Body of pancreas (tissue), 4 donors: ENCODE measurements around the gene KRTDAP. TPM values are rescaled to one million over a fixed set of nuclear protein-coding genes. Genes with fewer than 3 reads are reported as not detected.

Experiments
- ATAC-seq: fragments of 150-250 bp; one replicate; pipeline ENCODE4 v1.9.1; 2016
- DNase-seq, 4 donors: peaks; one replicate each; pipeline ENCODE4 v3.0.0-alpha.2; 2019
- H3K27ac ChIP-seq, 4 donors: fragments of 200-600 bp; sonication (generic); 1 replicate in 3 of 4; 2 replicates in 1 of 4; pipeline versions ENCODE4 v1.5.1 to v1.6.1; 2016 to 2019; ENCODE audit warnings: mild to moderate bottlenecking in 1 of 4, mixed read lengths in 1 of 4, moderate library complexity in 1 of 4
- H3K27me3 ChIP-seq, 2 donors: fragments of 200-600 bp; sonication (generic); one replicate each; pipeline ENCODE4 v1.6.0; 2016; ENCODE audit warnings: mild to moderate bottlenecking in 1 of 2
- H3K36me3 ChIP-seq, 2 donors: fragments of 200-600 bp; sonication (generic); replicated peaks in 1 of 2; 2 replicates each; pipeline ENCODE4 v1.5.1; 2016; ENCODE audit warnings: low read depth in 2 of 2; ENCODE audit not compliant: insufficient read depth in 1 of 2
- H3K4me1 ChIP-seq: fragments of 200-600 bp; sonication (generic); one replicate; pipeline ENCODE4 v1.6.0; 2016
- H3K4me3 ChIP-seq, 2 donors: fragments of 200-600 bp; sonication (generic); 1 replicate in 1 of 2; 2 replicates in 1 of 2; pipeline ENCODE4 v1.5.1; 2016 to 2019
- H3K9me3 ChIP-seq, 3 donors: fragments of 200-600 bp; sonication (generic); 1 replicate in 2 of 3; 2 replicates in 1 of 3; pipeline ENCODE4 v1.5.1; 2016
- CTCF ChIP-seq, 7 experiments: fragments of 450-650 bp in 4 of 7; fragments of 200-600 bp in 3 of 7; sonication (generic) in 3 of 7; IDR thresholded peaks; one replicate each; pipeline ENCODE4 v1.5.1; 2016 to 2019; ENCODE audit warnings: antibody characterized with exemption in 7 of 7
- POLR2A ChIP-seq, 3 donors: fragments of 450-650 bp; IDR thresholded peaks; one replicate each; pipeline ENCODE4 v1.6.1; 2016; ENCODE audit warnings: antibody characterized with exemption in 3 of 3, mild to moderate bottlenecking in 2 of 3
- whole genome bisulfite sequencing, 2 donors: methylation state at CpG; one replicate each; pipeline ENCODE4 v1.1.5; 2017; 5-methylcytosine and 5-hydroxymethylcytosine counted together
- intact Hi-C: fragments of 100-400 bp; cut with DNase I; formaldehyde crosslinking; loops from one replicate; pipeline ENCODE4 v1.15.1; 2023
- total RNA-seq, 2 donors: library from RNA; depleted of rRNA; stranded (reverse); fragments of >200 nt; gene quantifications; one replicate each; pipeline ENCODE4 v1.1.0, GENCODE V29; 2016

The KRTDAP gene
- total RNA-seq, 2 donors from 2014 or later = not detected

- no peak for ATAC-seq
These were observed 42.4 kb downstream of the KRTDAP start, which contains the start of gene FFAR2 for GRCh38 chr19:35447606-35448469. FFAR2 (plus strand) TSS chr19:35448257; CDS start chr19:35449715, 1,458 bp downstream.

GRCh38 chr19:35445826-35446593 is 44.3 kb downstream of the KRTDAP start:
- H3K9me3 ChIP-seq = no peaks in the 10 kb centered on the region
- no peak for ATAC-seq
- H3K27ac ChIP-seq = no peak overlapping the region
- H3K27me3 ChIP-seq = peaks cover 0 to 5% of the 10 kb centered on the region in 2 donors
- TF ChIP-seq CTCF (IDR thresholded peaks at IDR 0.05) (no peak), POLR2A (IDR thresholded peaks at IDR 0.05) (no peak)
- intact Hi-C loops = no loop called here
- no peak overlapping the region for H3K4me3 ChIP-seq
- no peak for DNase-seq
- WGBS, 2 donors = 79 to 81% methylated on average over 21 of the region's 21 CpGs
- peaks cover 8% of the 10 kb centered on the region for H3K4me1 ChIP-seq
- H3K36me3 ChIP-seq = no peaks in the 10 kb centered on the region

More at GRCh38 chr19:35447606-35448469, 42.4 kb downstream of the KRTDAP start, which contains the start of gene FFAR2:
- H3K27ac ChIP-seq = peak within 1 kb of the TSS in 1 of 4 donors; percentile 33
- TF ChIP-seq CTCF (IDR thresholded peaks at IDR 0.05) (no peak), POLR2A (IDR thresholded peaks at IDR 0.05) (no peak)
- WGBS, 2 donors = 76 to 88% methylated on average over 12 of the region's 12 CpGs
- no peaks in the 10 kb centered on the region for H3K9me3 ChIP-seq
- DNase-seq = no peak
- peaks cover 0 to 5% of the 10 kb centered on the region in 2 donors for H3K27me3 ChIP-seq
- H3K4me3 ChIP-seq = no peak within 1 kb of the TSS
- H3K4me1 ChIP-seq = peaks cover 8% of the 10 kb centered on the region
- intact Hi-C loops = no loop called here
- H3K36me3 ChIP-seq = no peaks in the 10 kb centered on the region

GRCh38 chr19:35444735-35445134 is 45.5 kb downstream of the KRTDAP start:
- no peak overlapping the region for H3K27ac ChIP-seq
- H3K27me3 ChIP-seq = peaks cover 0 to 1% of the 10 kb centered on the region in 2 donors
- no peak for DNase-seq
- H3K36me3 ChIP-seq = no peaks in the 10 kb centered on the region
- TF ChIP-seq CTCF (IDR thresholded peaks at IDR 0.05) (no peak), POLR2A (IDR thresholded peaks at IDR 0.05) (no peak)
- intact Hi-C loops = no loop called here
- ATAC-seq = no peak
- 64 to 82% methylated on average over 1 of the region's 1 CpG for WGBS, 2 donors
- H3K9me3 ChIP-seq = no peaks in the 10 kb centered on the region
- H3K4me1 ChIP-seq = peaks cover 8% of the 10 kb centered on the region
- no peak overlapping the region for H3K4me3 ChIP-seq

- Histone ChIP-seq H3K4me1 (peaks cover 21% of the 10 kb centered on the region), H3K4me3 (no peak overlapping the region), H3K36me3 (no peaks in the 10 kb centered on the region), H3K27ac (no peak overlapping the region), H3K9me3 (no peaks in the 10 kb centered on the region), H3K27me3 (no peaks in the 10 kb centered on the region)
- TF ChIP-seq CTCF (IDR thresholded peaks at IDR 0.05) (no peak), POLR2A (IDR thresholded peaks at IDR 0.05) (no peak)
- WGBS, 2 donors = 66 to 87% methylated on average over 7 of the region's 7 CpGs
- ATAC-seq (no peak), DNase-seq (peak in 1 of 4 donors; percentile 50)
- intact Hi-C loops = no loop called here
These were observed 48.2 kb downstream of the KRTDAP start for GRCh38 chr19:35442091-35442490.
